GM18867 (cell line): ENCODE measurements around the gene SERGEF.
"Not testable (repeated sequence)": the region's sequence is repeated elsewhere in the genome, so short reads cannot be mapped to it uniquely, and the experiment has no call there.

Source experiments
- ATAC-seq: cut with Tn5 transposase; IDR thresholded peaks from one replicate; pipeline ENCODE4 v1.9.1; 2021; ENCODE audit warnings: mild to moderate bottlenecking, moderate library complexity; ENCODE audit not compliant: unreplicated experiment

SERGEF gene

GRCh38 chr11:17917556-17917955 lies 95.3 kb downstream of the SERGEF start:
- ATAC-seq = no peak

GRCh38 chr11:17915500-17916143 lies 97.2 kb downstream of the SERGEF start:
- no peak for ATAC-seq

GRCh38 chr11:17914957-17915356 lies 97.9 kb downstream of the SERGEF start:
- ATAC-seq = no peak

GRCh38 chr11:17907046-17907445 lies 105.8 kb downstream of the SERGEF start:
- no peak for ATAC-seq

- ATAC-seq = no peak
These were observed 106.4 kb downstream of the SERGEF start for GRCh38 chr11:17906436-17906835.

- peak; percentile 94 for ATAC-seq
These were observed 107.4 kb downstream of the SERGEF start for GRCh38 chr11:17905477-17905876.

- no peak for ATAC-seq
These were observed 111.4 kb downstream of the SERGEF start for GRCh38 chr11:17901481-17901880.

- ATAC-seq = no peak
These were observed 114.1 kb downstream of the SERGEF start for GRCh38 chr11:17898782-17899181.

GRCh38 chr11:17898071-17898470 lies 114.8 kb downstream of the SERGEF start:
- no peak for ATAC-seq

- no peak for ATAC-seq
These were observed 115.4 kb downstream of the SERGEF start for GRCh38 chr11:17897495-17897894.

GRCh38 chr11:17896496-17897151 lies 116.2 kb downstream of the SERGEF start:
- ATAC-seq = not testable (repeated sequence)

- ATAC-seq = no peak
These were observed 117.8 kb downstream of the SERGEF start for GRCh38 chr11:17894929-17895658.

- ATAC-seq = no peak
These were observed 120.4 kb downstream of the SERGEF start for GRCh38 chr11:17892409-17892808.

- no peak for ATAC-seq
These were observed 122.5 kb downstream of the SERGEF start for GRCh38 chr11:17890325-17890724.

GRCh38 chr11:17887779-17888178 lies 125.1 kb downstream of the SERGEF start:
- no peak for ATAC-seq

GRCh38 chr11:17883946-17884345 lies 128.9 kb downstream of the SERGEF start:
- no peak for ATAC-seq

- no peak for ATAC-seq
These were observed 129.8 kb downstream of the SERGEF start for GRCh38 chr11:17883057-17883456.

GRCh38 chr11:17878743-17879142 lies 134.1 kb downstream of the SERGEF start:
- no peak for ATAC-seq

- no peak for ATAC-seq
These were observed 135.0 kb downstream of the SERGEF start for GRCh38 chr11:17877886-17878285.

GRCh38 chr11:17876827-17877226 lies 136.0 kb downstream of the SERGEF start:
- ATAC-seq = no peak

- no peak for ATAC-seq
These were observed 137.0 kb downstream of the SERGEF start for GRCh38 chr11:17875891-17876290.

- ATAC-seq = no peak
These were observed 139.3 kb downstream of the SERGEF start for GRCh38 chr11:17873586-17873985.
